SK-N-SH treated with all-trans-retinoic acid at 6 μM for 48 hours (cell line): Measurements from ENCODE around the gene SIM2.

Experiments used
- ATAC-seq: fragments of 200-7000 bp; cut with Tn5 transposase; 3 replicates; pipeline ENCODE4 v1.9.1; 2020; ENCODE audit warnings: mild to moderate bottlenecking, moderate library complexity
- ARNTL ChIP-seq: fragments of 450-650 bp; formaldehyde crosslinking; IDR thresholded peaks from 2 replicates; pipeline ENCODE4 v1.5.0; 2020; ENCODE audit warnings: low read depth, mild to moderate bottlenecking, moderate library complexity, borderline replicate concordance
- CREB5 ChIP-seq: fragments of 250-450 bp; sonication (Bioruptor Pico); IDR thresholded peaks from 2 replicates; pipeline ENCODE4 v1.5.1; 2020; ENCODE audit warnings: low read depth, mild to moderate bottlenecking, moderate library complexity
- CSDC2 ChIP-seq: fragments of 250-450 bp; sonication (Bioruptor Pico); IDR thresholded peaks from 2 replicates; pipeline ENCODE4 v1.5.0; 2020; ENCODE audit warnings: mild to moderate bottlenecking, moderate library complexity
- GLIS3 ChIP-seq: fragments of 250-450 bp; sonication (Bioruptor Pico); IDR thresholded peaks from 2 replicates; pipeline ENCODE4 v1.5.0; 2020; ENCODE audit warnings: mild to moderate bottlenecking, moderate library complexity
- ISL1 ChIP-seq: fragments of 250-450 bp; sonication (Bioruptor Pico); IDR thresholded peaks from 2 replicates; pipeline ENCODE4 v2.1.2; 2022; ENCODE audit warnings: mild to moderate bottlenecking, moderate library complexity
- PATZ1 ChIP-seq: fragments of 250-450 bp; sonication (Bioruptor Pico); IDR thresholded peaks from 2 replicates; pipeline ENCODE4 v1.8.0; 2020; ENCODE audit warnings: mild to moderate bottlenecking, moderate library complexity, borderline replicate concordance
- PPARA ChIP-seq: fragments of 250-450 bp; sonication (Bioruptor Pico); IDR thresholded peaks from 2 replicates; pipeline ENCODE4 v1.5.0; 2020; ENCODE audit warnings: mild to moderate bottlenecking, borderline replicate concordance
- RARB ChIP-seq: fragments of 250-450 bp; sonication (Bioruptor Pico); IDR thresholded peaks from 2 replicates; pipeline ENCODE4 v1.8.0; 2021; ENCODE audit warnings: mild to moderate bottlenecking, moderate library complexity
- SNAI2 ChIP-seq: fragments of 250-450 bp; sonication (Bioruptor Pico); IDR thresholded peaks from 2 replicates; pipeline ENCODE4 v1.5.0; 2020; ENCODE audit warnings: mild to moderate bottlenecking, moderate library complexity
- TCF4 ChIP-seq: fragments of 250-450 bp; sonication (Bioruptor Pico); IDR thresholded peaks from 2 replicates; pipeline ENCODE4 v1.8.0; 2021; ENCODE audit warnings: mild to moderate bottlenecking, moderate library complexity, borderline replicate concordance
- TOX ChIP-seq: fragments of 250-450 bp; sonication (Bioruptor Pico); IDR thresholded peaks from 2 replicates; pipeline ENCODE4 v1.8.0; 2021; ENCODE audit warnings: mild to moderate bottlenecking, moderate library complexity, borderline replicate concordance
- TSHZ2 ChIP-seq: fragments of 250-450 bp; sonication (Bioruptor Pico); IDR thresholded peaks from 2 replicates; pipeline ENCODE4 v1.5.0; 2020; ENCODE audit warnings: mild to moderate bottlenecking, moderate library complexity
- ZC3H10 ChIP-seq: fragments of 250-450 bp; sonication (Bioruptor Pico); IDR thresholded peaks from 2 replicates; pipeline ENCODE4 v1.5.1; 2021; ENCODE audit warnings: mild to moderate bottlenecking, moderate library complexity
- ZFP3 ChIP-seq: fragments of 250-450 bp; sonication (Bioruptor Pico); IDR thresholded peaks from 2 replicates; pipeline ENCODE4 v1.5.0; 2020; ENCODE audit warnings: mild to moderate bottlenecking, moderate library complexity
- ZFP30 ChIP-seq: fragments of 450-650 bp; formaldehyde crosslinking; IDR thresholded peaks from 2 replicates; pipeline ENCODE4 v1.5.0; 2022; ENCODE audit warnings: mild to moderate bottlenecking, moderate library complexity
- ZNF70 ChIP-seq: fragments of 450-650 bp; formaldehyde crosslinking; IDR thresholded peaks from 2 replicates; pipeline ENCODE4 v1.5.0; 2020; ENCODE audit warnings: mild to moderate bottlenecking, moderate library complexity
- ZNF8 ChIP-seq: fragments of 450-650 bp; formaldehyde crosslinking; IDR thresholded peaks from 2 replicates; pipeline ENCODE4 v1.5.0; 2020; ENCODE audit warnings: mild to moderate bottlenecking, moderate library complexity

Gene SIM2

GRCh38 chr21:36733857-36734256 lies 34.9 kb downstream of the SIM2 start:
- TF ChIP-seq GLIS3, result no peak
- no peak for TF ChIP-seq PPARA (CRISPR knock-in tag)
- no peak for TF ChIP-seq TSHZ2 (CRISPR knock-in tag)
- no peak for TF ChIP-seq CREB5 (CRISPR knock-in tag)
- TF ChIP-seq TCF4, result no peak
- ATAC-seq, result no peak

GRCh38 chr21:36734367-36735200 lies 35.7 kb downstream of the SIM2 start:
- TF ChIP-seq PATZ1 (CRISPR knock-in tag) (no peak), ZNF8 (CRISPR knock-in tag) (no peak), TSHZ2 (CRISPR knock-in tag) (no peak), TOX (no peak), ISL1 (no peak), TCF4 (no peak), ZC3H10 (no peak), GLIS3 (no peak), ZNF70 (CRISPR knock-in tag) (no peak), SNAI2 (CRISPR knock-in tag) (no peak), RARB (CRISPR knock-in tag) (no peak), CSDC2 (CRISPR knock-in tag) (no peak)
- no peak; the same call in 2 of the 3 replicates for ATAC-seq

- TF ChIP-seq GLIS3 (no peak), SNAI2 (CRISPR knock-in tag) (no peak), ZFP3 (CRISPR knock-in tag) (no peak), ARNTL (CRISPR knock-in tag) (no peak), ZFP30 (CRISPR knock-in tag) (no peak), PATZ1 (CRISPR knock-in tag) (no peak)
- no peak for ATAC-seq
Measured at GRCh38 chr21:36735201-36735515, 36.2 kb downstream of the SIM2 start.
